ENCODE data around the gene ACADSB. TPM values are rescaled to one million over a fixed set of nuclear protein-coding genes. Genes with fewer than 3 reads are reported as not detected.

ACADSB gene
- polyA plus RNA-seq, 1 donor from 2014 or later, result 20.3 TPM

GRCh38 chr10:123019941-123020703 lies 11.3 kb downstream of the ACADSB start:
- Histone ChIP-seq H3K9me2 (ENCODE audit: insufficient read depth, low read length) (no peaks in the 10 kb centered on the region), H3K79me2 (replicated peaks; ENCODE audit: insufficient read depth, low read length) (no peaks in the 10 kb centered on the region), H3F3A (ENCODE audit: insufficient read depth, low read length, poor library complexity, severe bottlenecking) (no peaks in the 10 kb centered on the region), H3K9ac (ENCODE audit: low read length) (no peak overlapping the region), H3K4me2 (ENCODE audit: low read length) (no peak overlapping the region), H3K4me3 (ENCODE audit: low read length) (no peak overlapping the region), H3K9me3 (ENCODE audit: low read length) (no peaks in the 10 kb centered on the region), H3K27ac (ENCODE audit: low read length) (no peak overlapping the region), H3K27me3 (ENCODE audit: insufficient read depth, low read depth, low read length) (no peaks in the 10 kb centered on the region), H3K36me3 (ENCODE audit: insufficient read depth, low read length) (no peaks in the 10 kb centered on the region), H2AFZ (ENCODE audit: low read depth, low read length) (no peak overlapping the region), H4K20me1 (ENCODE audit: insufficient read depth) (no peaks in the 10 kb centered on the region)
- TF ChIP-seq, protein P1, sequence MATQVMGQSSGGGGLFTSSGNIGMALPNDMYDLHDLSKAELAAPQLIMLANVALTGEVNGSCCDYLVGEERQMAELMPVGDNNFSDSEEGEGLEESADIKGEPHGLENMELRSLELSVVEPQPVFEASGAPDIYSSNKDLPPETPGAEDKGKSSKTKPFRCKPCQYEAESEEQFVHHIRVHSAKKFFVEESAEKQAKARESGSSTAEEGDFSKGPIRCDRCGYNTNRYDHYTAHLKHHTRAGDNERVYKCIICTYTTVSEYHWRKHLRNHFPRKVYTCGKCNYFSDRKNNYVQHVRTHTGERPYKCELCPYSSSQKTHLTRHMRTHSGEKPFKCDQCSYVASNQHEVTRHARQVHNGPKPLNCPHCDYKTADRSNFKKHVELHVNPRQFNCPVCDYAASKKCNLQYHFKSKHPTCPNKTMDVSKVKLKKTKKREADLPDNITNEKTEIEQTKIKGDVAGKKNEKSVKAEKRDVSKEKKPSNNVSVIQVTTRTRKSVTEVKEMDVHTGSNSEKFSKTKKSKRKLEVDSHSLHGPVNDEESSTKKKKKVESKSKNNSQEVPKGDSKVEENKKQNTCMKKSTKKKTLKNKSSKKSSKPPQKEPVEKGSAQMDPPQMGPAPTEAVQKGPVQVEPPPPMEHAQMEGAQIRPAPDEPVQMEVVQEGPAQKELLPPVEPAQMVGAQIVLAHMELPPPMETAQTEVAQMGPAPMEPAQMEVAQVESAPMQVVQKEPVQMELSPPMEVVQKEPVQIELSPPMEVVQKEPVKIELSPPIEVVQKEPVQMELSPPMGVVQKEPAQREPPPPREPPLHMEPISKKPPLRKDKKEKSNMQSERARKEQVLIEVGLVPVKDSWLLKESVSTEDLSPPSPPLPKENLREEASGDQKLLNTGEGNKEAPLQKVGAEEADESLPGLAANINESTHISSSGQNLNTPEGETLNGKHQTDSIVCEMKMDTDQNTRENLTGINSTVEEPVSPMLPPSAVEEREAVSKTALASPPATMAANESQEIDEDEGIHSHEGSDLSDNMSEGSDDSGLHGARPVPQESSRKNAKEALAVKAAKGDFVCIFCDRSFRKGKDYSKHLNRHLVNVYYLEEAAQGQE (IDR thresholded peaks at IDR 0.05; ENCODE audit: borderline replicate concordance), result no peak
- TF ChIP-seq EP300 (conservative IDR thresholded peaks at IDR 0.05; ENCODE audit: poor library complexity, severe bottlenecking), result no peak

GRCh38 chr10:123021517-123021916 lies 12.7 kb downstream of the ACADSB start:
- TF ChIP-seq MXI1 (conservative IDR thresholded peaks at IDR 0.05; ENCODE audit: poor library complexity, severe bottlenecking) (no peak), RAD21 (conservative IDR thresholded peaks at IDR 0.05) (no peak), EZH2 (IDR thresholded peaks at IDR 0.05; ENCODE audit: borderline replicate concordance, insufficient read depth, low read length, poor library complexity, severe bottlenecking) (no peak), SMC3 (conservative IDR thresholded peaks at IDR 0.05; ENCODE audit: poor library complexity) (no peak)

DNA sequence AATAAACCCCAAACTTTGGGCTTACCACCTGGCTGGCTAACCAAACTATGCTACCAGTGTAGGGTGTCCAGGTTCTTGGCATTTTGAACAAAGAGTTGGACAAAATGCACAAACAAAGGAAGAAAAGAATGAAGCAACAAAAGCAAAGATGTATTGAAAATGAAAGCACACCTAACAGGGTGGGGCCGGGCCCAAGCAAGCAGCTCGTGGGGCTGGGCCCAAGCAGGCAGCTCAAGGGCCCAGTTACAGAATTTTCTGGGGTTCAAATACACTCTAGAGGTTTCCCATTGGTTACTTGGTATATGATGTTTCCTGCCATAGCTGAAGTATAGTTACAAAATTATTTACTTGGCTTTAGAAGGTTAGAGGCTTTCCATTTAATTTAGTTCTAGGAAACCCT lies 15.7 kb downstream of the ACADSB start:
- no peak overlapping the region for H3K9ac ChIP-seq (ENCODE audit: low read length)

More at GRCh38 chr10:123021517-123021916, 12.7 kb downstream of the ACADSB start:
- Histone ChIP-seq H3K9me2 (ENCODE audit: insufficient read depth, low read length) (no peaks in the 10 kb centered on the region), H3K36me3 (ENCODE audit: insufficient read depth, low read length) (no peaks in the 10 kb centered on the region), H3K9me3 (ENCODE audit: low read length) (no peaks in the 10 kb centered on the region), H3K4me2 (ENCODE audit: low read length) (no peak overlapping the region), H3K27ac (ENCODE audit: low read length) (no peak overlapping the region), H3K79me2 (replicated peaks; ENCODE audit: insufficient read depth, low read length) (no peaks in the 10 kb centered on the region), H3K4me3 (ENCODE audit: low read length) (no peak overlapping the region), H3K9ac (ENCODE audit: low read length) (no peak overlapping the region), H3K27me3 (ENCODE audit: insufficient read depth, low read depth, low read length) (no peaks in the 10 kb centered on the region), H4K20me1 (ENCODE audit: insufficient read depth) (no peaks in the 10 kb centered on the region), H2AFZ (ENCODE audit: low read depth, low read length) (no peak overlapping the region), H3F3A (ENCODE audit: insufficient read depth, low read length, poor library complexity, severe bottlenecking) (no peaks in the 10 kb centered on the region)

More for the DNA sequence above, 15.7 kb downstream of the ACADSB start:
- H3F3A ChIP-seq (ENCODE audit: insufficient read depth, low read length, poor library complexity, severe bottlenecking), result no peaks in the 10 kb centered on the region
- H3K36me3 ChIP-seq (ENCODE audit: insufficient read depth, low read length), result no peaks in the 10 kb centered on the region
- no peak overlapping the region for H2AFZ ChIP-seq (ENCODE audit: low read depth, low read length)
- no peaks in the 10 kb centered on the region for H3K9me3 ChIP-seq (ENCODE audit: low read length)
- no peak overlapping the region for H3K4me3 ChIP-seq (ENCODE audit: low read length)
- H3K4me2 ChIP-seq (ENCODE audit: low read length), result no peak overlapping the region
- H3K79me2 ChIP-seq (replicated peaks; ENCODE audit: insufficient read depth, low read length), result no peaks in the 10 kb centered on the region
- H3K27me3 ChIP-seq (ENCODE audit: insufficient read depth, low read depth, low read length), result no peaks in the 10 kb centered on the region
- no peaks in the 10 kb centered on the region for H4K20me1 ChIP-seq (ENCODE audit: insufficient read depth)
- no peak overlapping the region for H3K27ac ChIP-seq (ENCODE audit: low read length)
- TF ChIP-seq TAF1 (IDR thresholded peaks at IDR 0.05; ENCODE audit: low read depth), result no peak
- no peak for TF ChIP-seq EZH2 (IDR thresholded peaks at IDR 0.05; ENCODE audit: borderline replicate concordance, insufficient read depth, low read length, poor library complexity, severe bottlenecking)
- no peak for TF ChIP-seq EP300 (conservative IDR thresholded peaks at IDR 0.05; ENCODE audit: poor library complexity, severe bottlenecking)
- no peak for TF ChIP-seq POLR2AphosphoS5 (IDR thresholded peaks at IDR 0.05)
- no peak for TF ChIP-seq SMC3 (conservative IDR thresholded peaks at IDR 0.05; ENCODE audit: poor library complexity)
- no peaks in the 10 kb centered on the region for H3K9me2 ChIP-seq (ENCODE audit: insufficient read depth, low read length)
